Measurements from ENCODE around the gene GALNS. TPM values are rescaled to one million over a fixed set of nuclear protein-coding genes. Genes with fewer than 3 reads are reported as not detected.

Gene GALNS
- total and polyA plus RNA-seq, 2 donors (not counting 1 experiment from before 2014, with no cell fraction given), result 45.5 to 68.4 TPM

- POLR2A ChIA-PET, result interaction anchor here (1.3 kb wide), 1 partner anchor 401 kb away, joined by 3 read pairs; the partner anchor contains the start of gene ZNF778
- ATAC-seq (ENCODE audit: low read depth) (no peak), DNase-seq (no peak)
- CTCF ChIA-PET, result interaction anchor here (1.1 to 4.3 kb wide), 6 partner anchors 12 to 401 kb away, joined by 3 to 19 read pairs (median 6); partner anchors contain the start of genes GALNS, TRAPPC2L and ZNF778
- intact Hi-C loops (cut with micrococcal nuclease), result loop anchor here (1.0 to 2.0 kb wide), 2 partner anchors 126 to 399 kb away; no protein-coding TSS in a partner anchor
- WGBS (ENCODE audit: insufficient coverage), result 95% methylated on average over 40 of the region's 41 CpGs
- Histone ChIP-seq H2AFZ (ENCODE audit: insufficient read depth, low read depth, low read length, poor library complexity, severe bottlenecking) (no peak overlapping the region), H3K79me2 (ENCODE audit: control insufficient read depth, insufficient read depth, low read length) (no peaks in the 10 kb centered on the region), H4K20me1 (ENCODE audit: control insufficient read depth, insufficient read depth, low read length, poor library complexity, severe bottlenecking) (no peaks in the 10 kb centered on the region), H3K4me2 (replicated peaks; ENCODE audit: low read depth, low read length, poor library complexity, severe bottlenecking) (no peak overlapping the region), H3K4me3 (ENCODE audit: control extremely low read depth in 1 of 5, extremely low read depth in 1 of 5, insufficient read depth in 1 of 5, low read depth in 2 of 5, low read length in 4 of 5) (no peak overlapping the region), H3K27me3 (replicated peaks in 1 of 4; ENCODE audit: control extremely low read depth in 1 of 4, control insufficient read depth in 3 of 4, insufficient read depth in 4 of 4, low read length in 3 of 4) (no peaks in the 10 kb centered on the region), H3K9me3 (ENCODE audit: control extremely low read depth in 1 of 3, control insufficient read depth in 2 of 3, insufficient read depth in 1 of 3, low read length in 2 of 3) (no peaks in the 10 kb centered on the region), H3K4me1 (ENCODE audit: control insufficient read depth in 2 of 2, insufficient read depth in 2 of 2, low read length in 2 of 2) (peaks cover 0 to 13% of the 10 kb centered on the region in 2 donors), H3K27ac (ENCODE audit: low read length in 2 of 2) (no peak overlapping the region), H3K9ac (ENCODE audit: low read length) (no peak overlapping the region), H3K36me3 (replicated peaks in 1 of 2; ENCODE audit: control extremely low read depth in 1 of 2, control insufficient read depth in 1 of 2, extremely low read depth in 1 of 2, insufficient read depth in 2 of 2, low read length in 1 of 2) (peaks cover 0 to 5% of the 10 kb centered on the region in 2 experiments)
- Mint-ChIP-seq H3K9me3 (ENCODE audit: insufficient read depth) (no peaks in the 10 kb centered on the region), H3K27me3 (no peaks in the 10 kb centered on the region), H3K27ac (no peak overlapping the region), H3K4me1 (peaks cover 1% of the 10 kb centered on the region), H3K4me3 (no peak overlapping the region)
- TF ChIP-seq EZH2 (IDR thresholded peaks at IDR 0.05; ENCODE audit: borderline replicate concordance, insufficient read depth, low read depth, low read length, poor library complexity, severe bottlenecking), result no peak
- TF ChIP-seq CTCF (IDR thresholded peaks at IDR 0.05), result no peak
These were observed 39.8 kb downstream of the GALNS start for GRCh38 chr16:88816736-88817535.

Measured in B cell (primary cell).